ENCODE measurements around the gene TMEM62.

DNA sequence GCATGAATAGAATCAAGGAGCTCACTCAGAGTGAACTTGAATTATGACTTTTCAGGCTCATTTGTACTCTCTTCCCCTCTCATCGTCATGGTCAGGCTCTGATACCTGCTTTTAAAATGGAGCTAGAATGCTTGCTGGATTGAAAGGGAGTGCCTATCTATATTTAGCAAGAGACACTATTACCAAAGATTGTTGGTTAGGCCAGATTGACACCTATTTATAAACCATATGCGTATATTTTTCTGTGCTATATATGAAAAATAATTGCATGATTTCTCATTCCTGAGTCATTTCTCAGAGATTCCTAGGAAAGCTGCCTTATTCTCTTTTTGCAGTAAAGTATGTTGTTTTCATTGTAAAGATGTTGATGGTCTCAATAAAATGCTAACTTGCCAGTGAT is 61.4 kb downstream of the TMEM62 start:
- TF ChIP-seq, protein P1, sequence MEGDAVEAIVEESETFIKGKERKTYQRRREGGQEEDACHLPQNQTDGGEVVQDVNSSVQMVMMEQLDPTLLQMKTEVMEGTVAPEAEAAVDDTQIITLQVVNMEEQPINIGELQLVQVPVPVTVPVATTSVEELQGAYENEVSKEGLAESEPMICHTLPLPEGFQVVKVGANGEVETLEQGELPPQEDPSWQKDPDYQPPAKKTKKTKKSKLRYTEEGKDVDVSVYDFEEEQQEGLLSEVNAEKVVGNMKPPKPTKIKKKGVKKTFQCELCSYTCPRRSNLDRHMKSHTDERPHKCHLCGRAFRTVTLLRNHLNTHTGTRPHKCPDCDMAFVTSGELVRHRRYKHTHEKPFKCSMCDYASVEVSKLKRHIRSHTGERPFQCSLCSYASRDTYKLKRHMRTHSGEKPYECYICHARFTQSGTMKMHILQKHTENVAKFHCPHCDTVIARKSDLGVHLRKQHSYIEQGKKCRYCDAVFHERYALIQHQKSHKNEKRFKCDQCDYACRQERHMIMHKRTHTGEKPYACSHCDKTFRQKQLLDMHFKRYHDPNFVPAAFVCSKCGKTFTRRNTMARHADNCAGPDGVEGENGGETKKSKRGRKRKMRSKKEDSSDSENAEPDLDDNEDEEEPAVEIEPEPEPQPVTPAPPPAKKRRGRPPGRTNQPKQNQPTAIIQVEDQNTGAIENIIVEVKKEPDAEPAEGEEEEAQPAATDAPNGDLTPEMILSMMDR (conservative IDR thresholded peaks at IDR 0.05; ENCODE audit: low read length): no peak
- no peak for TF ChIP-seq EZH2phosphoT487 (IDR thresholded peaks at IDR 0.05; ENCODE audit: borderline replicate concordance)
